Cardiac muscle cell (in vitro differentiated cells and primary cell): Measurements from ENCODE around the gene GARS1. TPM values are rescaled to one million over a fixed set of nuclear protein-coding genes. Genes with fewer than 3 reads are reported as not detected.

ENCODE experiments used
- DNase-seq, 2 donors: peaks; one replicate each; pipeline versions ENCODE4 v3.0.0 to v3.0.0-alpha.2; 2010 to 2017; ENCODE audit warnings: low read depth in 1 of 2, low spot score in 1 of 2
- H3K27ac ChIP-seq: fragments of 200-600 bp; sonication (generic); 2 replicates; pipeline ENCODE4 v1.5.1; 2016
- H3K27me3 ChIP-seq: fragments of 200-600 bp; sonication (generic); 2 replicates; pipeline ENCODE4 v1.6.0; 2016; ENCODE audit warnings: control low read depth
- H3K36me3 ChIP-seq: fragments of 200-600 bp; sonication (generic); 2 replicates; pipeline ENCODE4 v1.5.1; 2016; ENCODE audit warnings: control low read depth
- H3K4me1 ChIP-seq: fragments of 200-600 bp; sonication (generic); 2 replicates; pipeline ENCODE4 v1.8.1; 2017; ENCODE audit warnings: low read depth, mild to moderate bottlenecking, mixed run types
- H3K4me3 ChIP-seq: fragments of 200-600 bp; sonication (generic); 2 replicates; pipeline ENCODE4 v1.5.1; 2016; ENCODE audit warnings: mild to moderate bottlenecking
- H3K9me3 ChIP-seq: fragments of 200-600 bp; sonication (generic); 2 replicates; pipeline ENCODE4 v1.5.1; 2017; ENCODE audit warnings: low read depth, mild to moderate bottlenecking, control low read depth
- CTCF ChIP-seq: IDR thresholded peaks from 2 replicates; pipeline ENCODE4 v1.5.1; 2012; ENCODE audit warnings: low read depth, mild to moderate bottlenecking, low read length
- polyA plus RNA-seq: library from polyadenylated mRNA; unstranded; fragments of >200 nt; fragmentation: Nextera tagmentation; extraction: Ambion mirVana; gene quantifications from 2 replicates; pipeline ENCODE4 v1.2.1, GENCODE V29; 2016
- total RNA-seq: library from RNA; depleted of rRNA; stranded (reverse); fragments of >200 nt; gene quantifications from 2 replicates; pipeline ENCODE4 v1.2.3, GENCODE V29; 2016

Gene GARS1
- total and polyA plus RNA-seq, 2 experiments from 2014 or later, result 77.3 to 82.9 TPM

- TF ChIP-seq CTCF, result no peak
- DNase-seq, result no peak
- no peaks in the 10 kb centered on the region for H3K36me3 ChIP-seq
- H3K27me3 ChIP-seq, result no peaks in the 10 kb centered on the region
- no peak overlapping the region for H3K27ac ChIP-seq
- no peaks in the 10 kb centered on the region for H3K9me3 ChIP-seq
- no peak overlapping the region for H3K4me3 ChIP-seq
- H3K4me1 ChIP-seq, result peaks cover 3% of the 10 kb centered on the region
Measured at GRCh38 chr7:30549931-30550493, 44.7 kb upstream of the GARS1 start.

- H3K4me3 ChIP-seq, result no peak overlapping the region
- H3K27me3 ChIP-seq, result no peaks in the 10 kb centered on the region
- no peaks in the 10 kb centered on the region for H3K36me3 ChIP-seq
- no peaks in the 10 kb centered on the region for H3K9me3 ChIP-seq
- no peak overlapping the region for H3K27ac ChIP-seq
- no peak for TF ChIP-seq CTCF
- DNase-seq, result no peak
- peaks cover 3% of the 10 kb centered on the region for H3K4me1 ChIP-seq
Measured at GRCh38 chr7:30552330-30552729, 42.3 kb upstream of the GARS1 start.

- Histone ChIP-seq H3K4me3 (no peak overlapping the region), H3K36me3 (no peaks in the 10 kb centered on the region), H3K27me3 (no peaks in the 10 kb centered on the region), H3K27ac (no peak overlapping the region), H3K4me1 (peaks cover 3% of the 10 kb centered on the region), H3K9me3 (no peaks in the 10 kb centered on the region)
- TF ChIP-seq CTCF, result no peak
- DNase-seq, result no peak
Measured at GRCh38 chr7:30553141-30553540, 41.5 kb upstream of the GARS1 start.

- H3K4me1 ChIP-seq, result peaks cover 3% of the 10 kb centered on the region
- no peaks in the 10 kb centered on the region for H3K36me3 ChIP-seq
- TF ChIP-seq CTCF, result no peak
Measured at GRCh38 chr7:30553546-30553945, 41.1 kb upstream of the GARS1 start.

GRCh38 chr7:30555525-30555924, 39.2 kb upstream of the GARS1 start:
- no peaks in the 10 kb centered on the region for H3K27me3 ChIP-seq
- H3K4me3 ChIP-seq, result no peak overlapping the region
- no peaks in the 10 kb centered on the region for H3K9me3 ChIP-seq
- no peak for DNase-seq
- TF ChIP-seq CTCF, result no peak
- no peak overlapping the region for H3K27ac ChIP-seq
- H3K36me3 ChIP-seq, result no peaks in the 10 kb centered on the region
- no peaks in the 10 kb centered on the region for H3K4me1 ChIP-seq

More at GRCh38 chr7:30553546-30553945, 41.1 kb upstream of the GARS1 start:
- no peak for DNase-seq
- H3K4me3 ChIP-seq, result no peak overlapping the region
- no peaks in the 10 kb centered on the region for H3K9me3 ChIP-seq
- H3K27ac ChIP-seq, result no peak overlapping the region
- H3K27me3 ChIP-seq, result no peaks in the 10 kb centered on the region
